NCI-H446 (cell line): Measurements from ENCODE around the gene DNAJB2.
"Not testable (repeated sequence)": the region's sequence is repeated elsewhere in the genome, so short reads cannot be mapped to it uniquely, and the experiment has no call there.

Experiments
- DNase-seq, 2 experiments: peaks; one replicate each; lab custom pipeline; 2025; lab: John Stamatoyannopoulos, UW

The DNAJB2 gene

GRCh38 chr2:219300022-219300421 lies 20.9 kb downstream of the DNAJB2 start:
- no peak for DNase-seq

GRCh38 chr2:219302412-219302968 lies 23.3 kb downstream of the DNAJB2 start:
- DNase-seq, result no peak

GRCh38 chr2:219304223-219304622 lies 25.1 kb downstream of the DNAJB2 start:
- DNase-seq, result no peak

GRCh38 chr2:219306047-219306446 lies 26.9 kb downstream of the DNAJB2 start:
- DNase-seq, result no peak

- DNase-seq, result no peak
These were observed 29.3 kb downstream of the DNAJB2 start for GRCh38 chr2:219308142-219309101.

- peak; percentile 54 to 87 for DNase-seq
These were observed 30.1 kb downstream of the DNAJB2 start, which contains the start of gene PTPRN for GRCh38 chr2:219309278-219309677. TSS of gene PTPRN (minus strand) at chr2:219309401. CDS start at chr2:219309332, 69 bp downstream.

GRCh38 chr2:219312683-219313263 lies 33.6 kb downstream of the DNAJB2 start:
- DNase-seq, result not testable (repeated sequence)

- no peak for DNase-seq
These were observed 35.8 kb downstream of the DNAJB2 start for GRCh38 chr2:219314804-219315468.

GRCh38 chr2:219323434-219323833 lies 44.3 kb downstream of the DNAJB2 start:
- DNase-seq, result no peak

GRCh38 chr2:219325136-219325535 lies 46.0 kb downstream of the DNAJB2 start:
- no peak for DNase-seq

GRCh38 chr2:219325657-219326315 lies 46.6 kb downstream of the DNAJB2 start:
- no peak for DNase-seq

- no peak for DNase-seq
These were observed 48.6 kb downstream of the DNAJB2 start for GRCh38 chr2:219327719-219328118.

GRCh38 chr2:219331560-219332213 lies 52.5 kb downstream of the DNAJB2 start:
- no peak for DNase-seq

GRCh38 chr2:219332542-219332941 lies 53.4 kb downstream of the DNAJB2 start, which contains the start of gene RESP18:
TSS of gene RESP18 (minus strand) at chr2:219332744.
- DNase-seq, result no peak

- DNase-seq, result no peak
These were observed 54.9 kb downstream of the DNAJB2 start for GRCh38 chr2:219334076-219334475.

GRCh38 chr2:219335373-219335786 lies 56.2 kb downstream of the DNAJB2 start:
- DNase-seq, result no peak
